Body of pancreas (tissue), 4 donors: ENCODE results near the gene ACTN2. TPM values are rescaled to one million over a fixed set of nuclear protein-coding genes. Genes with fewer than 3 reads are reported as not detected.

Source experiments
- ATAC-seq: fragments of 150-250 bp; one replicate; pipeline ENCODE4 v1.9.1; 2016
- DNase-seq, 4 donors: peaks; one replicate each; pipeline ENCODE4 v3.0.0-alpha.2; 2019
- H3K27ac ChIP-seq, 4 donors: fragments of 200-600 bp; sonication (generic); 1 replicate in 3 of 4; 2 replicates in 1 of 4; pipeline versions ENCODE4 v1.5.1 to v1.6.1; 2016 to 2019; ENCODE audit warnings: mild to moderate bottlenecking in 1 of 4, mixed read lengths in 1 of 4, moderate library complexity in 1 of 4
- H3K27me3 ChIP-seq, 2 donors: fragments of 200-600 bp; sonication (generic); one replicate each; pipeline ENCODE4 v1.6.0; 2016; ENCODE audit warnings: mild to moderate bottlenecking in 1 of 2
- H3K36me3 ChIP-seq, 2 donors: fragments of 200-600 bp; sonication (generic); replicated peaks in 1 of 2; 2 replicates each; pipeline ENCODE4 v1.5.1; 2016; ENCODE audit warnings: low read depth in 2 of 2; ENCODE audit not compliant: insufficient read depth in 1 of 2
- H3K4me1 ChIP-seq: fragments of 200-600 bp; sonication (generic); one replicate; pipeline ENCODE4 v1.6.0; 2016
- H3K4me3 ChIP-seq, 2 donors: fragments of 200-600 bp; sonication (generic); 1 replicate in 1 of 2; 2 replicates in 1 of 2; pipeline ENCODE4 v1.5.1; 2016 to 2019
- H3K9me3 ChIP-seq, 3 donors: fragments of 200-600 bp; sonication (generic); 1 replicate in 2 of 3; 2 replicates in 1 of 3; pipeline ENCODE4 v1.5.1; 2016
- POLR2A ChIP-seq, 3 donors: fragments of 450-650 bp; IDR thresholded peaks; one replicate each; pipeline ENCODE4 v1.6.1; 2016; ENCODE audit warnings: antibody characterized with exemption in 3 of 3, mild to moderate bottlenecking in 2 of 3
- WGBS, 2 donors: methylation state at CpG; one replicate each; pipeline ENCODE4 v1.1.5; 2017; 5-methylcytosine and 5-hydroxymethylcytosine counted together
- intact Hi-C: fragments of 100-400 bp; cut with DNase I; formaldehyde crosslinking; loops from one replicate; pipeline ENCODE4 v1.15.1; 2023
- total RNA-seq, 2 donors: library from RNA; depleted of rRNA; stranded (reverse); fragments of >200 nt; gene quantifications; one replicate each; pipeline ENCODE4 v1.1.0, GENCODE V29; 2016
- TF ChIP-seq, protein P1 (sequence below), 7 experiments: fragments of 450-650 bp in 4 of 7; fragments of 200-600 bp in 3 of 7; sonication (generic) in 3 of 7; IDR thresholded peaks; one replicate each; pipeline ENCODE4 v1.5.1; 2016 to 2019; ENCODE audit warnings: antibody characterized with exemption in 7 of 7

The ACTN2 gene
- total RNA-seq, 2 donors from 2014 or later: 3.0 to 3.1 TPM

DNA sequence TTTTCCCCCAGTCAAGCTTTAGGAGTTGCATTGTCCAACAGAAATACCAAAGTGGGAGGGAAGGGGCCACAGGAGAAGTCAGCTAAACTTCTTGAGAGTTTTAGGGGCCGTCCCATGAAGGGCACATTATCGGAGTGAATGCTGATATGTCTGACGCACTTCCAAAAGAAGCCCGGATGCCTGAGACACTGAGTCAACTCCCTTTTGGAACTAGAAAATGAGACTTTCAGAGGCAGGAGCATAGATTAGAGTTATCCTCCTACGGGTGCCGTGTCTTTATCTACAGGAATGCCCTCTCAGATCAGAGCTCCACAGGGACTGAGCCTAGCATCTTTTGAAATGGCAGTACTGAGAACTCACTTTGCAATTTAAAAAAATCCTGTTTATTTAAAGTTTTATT is 13.1 kb downstream of the ACTN2 start:
- intact Hi-C loops: no loop called here
- no peaks in the 10 kb centered on the region for H3K36me3 ChIP-seq
- no peak overlapping the region for H3K4me3 ChIP-seq
- ATAC-seq (no peak), DNase-seq (no peak)
- 83 to 94% methylated on average over 6 of the region's 6 CpGs for WGBS, 2 donors
- no peaks in the 10 kb centered on the region for H3K9me3 ChIP-seq
- H3K4me1 ChIP-seq: no peaks in the 10 kb centered on the region
- no peaks in the 10 kb centered on the region for H3K27me3 ChIP-seq
- H3K27ac ChIP-seq: no peak overlapping the region
- TF ChIP-seq POLR2A (IDR thresholded peaks at IDR 0.05): no peak
- TF ChIP-seq, protein P1, sequence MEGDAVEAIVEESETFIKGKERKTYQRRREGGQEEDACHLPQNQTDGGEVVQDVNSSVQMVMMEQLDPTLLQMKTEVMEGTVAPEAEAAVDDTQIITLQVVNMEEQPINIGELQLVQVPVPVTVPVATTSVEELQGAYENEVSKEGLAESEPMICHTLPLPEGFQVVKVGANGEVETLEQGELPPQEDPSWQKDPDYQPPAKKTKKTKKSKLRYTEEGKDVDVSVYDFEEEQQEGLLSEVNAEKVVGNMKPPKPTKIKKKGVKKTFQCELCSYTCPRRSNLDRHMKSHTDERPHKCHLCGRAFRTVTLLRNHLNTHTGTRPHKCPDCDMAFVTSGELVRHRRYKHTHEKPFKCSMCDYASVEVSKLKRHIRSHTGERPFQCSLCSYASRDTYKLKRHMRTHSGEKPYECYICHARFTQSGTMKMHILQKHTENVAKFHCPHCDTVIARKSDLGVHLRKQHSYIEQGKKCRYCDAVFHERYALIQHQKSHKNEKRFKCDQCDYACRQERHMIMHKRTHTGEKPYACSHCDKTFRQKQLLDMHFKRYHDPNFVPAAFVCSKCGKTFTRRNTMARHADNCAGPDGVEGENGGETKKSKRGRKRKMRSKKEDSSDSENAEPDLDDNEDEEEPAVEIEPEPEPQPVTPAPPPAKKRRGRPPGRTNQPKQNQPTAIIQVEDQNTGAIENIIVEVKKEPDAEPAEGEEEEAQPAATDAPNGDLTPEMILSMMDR (IDR thresholded peaks at IDR 0.05): no peak

DNA sequence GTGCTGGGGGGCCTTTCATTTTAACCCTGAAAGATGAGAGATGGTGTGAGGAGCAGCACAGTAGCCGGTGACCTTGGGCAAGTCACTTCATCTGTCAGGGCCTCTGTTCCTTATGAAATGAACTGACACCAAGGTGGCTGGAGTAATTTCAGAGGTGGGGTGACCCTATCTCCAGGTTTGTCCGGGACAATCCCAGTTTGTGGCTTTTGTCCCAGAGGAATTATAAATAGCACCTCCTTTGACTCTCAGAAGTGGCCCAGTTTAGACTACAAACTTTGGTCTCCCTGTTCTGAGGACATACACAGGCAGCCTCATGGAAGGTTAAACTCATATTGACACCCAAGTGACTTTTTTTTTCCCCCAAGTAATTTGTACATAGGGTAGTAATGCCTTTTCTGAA is 14.6 kb downstream of the ACTN2 start:
- DNase-seq: no peak
- H3K4me3 ChIP-seq: no peak overlapping the region
- 56 to 61% methylated on average over 2 of the region's 2 CpGs for WGBS, 2 donors
- intact Hi-C loops: no loop called here
- no peaks in the 10 kb centered on the region for H3K4me1 ChIP-seq
- H3K27me3 ChIP-seq: no peaks in the 10 kb centered on the region
- no peaks in the 10 kb centered on the region for H3K9me3 ChIP-seq
- TF ChIP-seq, protein P1 (IDR thresholded peaks at IDR 0.05): no peak
- no peak for TF ChIP-seq POLR2A (IDR thresholded peaks at IDR 0.05)
- no peaks in the 10 kb centered on the region for H3K36me3 ChIP-seq
- no peak overlapping the region for H3K27ac ChIP-seq
- ATAC-seq: no peak

DNA sequence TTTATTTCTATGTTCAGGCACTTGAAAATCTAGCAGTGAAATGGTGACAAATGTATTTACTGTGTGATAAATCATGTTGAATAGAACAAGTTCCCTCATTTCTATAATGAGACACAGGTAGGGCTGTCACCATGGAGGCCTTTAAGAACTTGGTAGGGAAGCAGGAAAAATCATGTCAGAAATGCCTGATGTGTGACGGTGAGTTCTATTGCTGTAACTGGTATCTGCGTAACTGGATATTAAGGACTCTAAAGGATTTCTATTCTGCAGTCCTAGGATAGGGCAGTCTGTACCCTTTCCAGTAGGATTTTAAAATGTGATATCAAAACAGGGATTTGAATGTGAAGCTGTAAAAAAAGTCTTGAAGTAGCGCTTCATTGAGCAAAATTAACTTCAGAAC is 15.5 kb downstream of the ACTN2 start:
- no peak overlapping the region for H3K27ac ChIP-seq
- no peaks in the 10 kb centered on the region for H3K4me1 ChIP-seq
- TF ChIP-seq, protein P1 (IDR thresholded peaks at IDR 0.05): no peak
- TF ChIP-seq POLR2A (IDR thresholded peaks at IDR 0.05): no peak
- intact Hi-C loops: no loop called here
- H3K27me3 ChIP-seq: no peaks in the 10 kb centered on the region
- ATAC-seq: no peak
- H3K9me3 ChIP-seq: no peaks in the 10 kb centered on the region
- H3K36me3 ChIP-seq: no peaks in the 10 kb centered on the region
- 83 to 89% methylated on average over 3 of the region's 3 CpGs for WGBS, 2 donors
- no peak overlapping the region for H3K4me3 ChIP-seq
- DNase-seq: no peak

DNA sequence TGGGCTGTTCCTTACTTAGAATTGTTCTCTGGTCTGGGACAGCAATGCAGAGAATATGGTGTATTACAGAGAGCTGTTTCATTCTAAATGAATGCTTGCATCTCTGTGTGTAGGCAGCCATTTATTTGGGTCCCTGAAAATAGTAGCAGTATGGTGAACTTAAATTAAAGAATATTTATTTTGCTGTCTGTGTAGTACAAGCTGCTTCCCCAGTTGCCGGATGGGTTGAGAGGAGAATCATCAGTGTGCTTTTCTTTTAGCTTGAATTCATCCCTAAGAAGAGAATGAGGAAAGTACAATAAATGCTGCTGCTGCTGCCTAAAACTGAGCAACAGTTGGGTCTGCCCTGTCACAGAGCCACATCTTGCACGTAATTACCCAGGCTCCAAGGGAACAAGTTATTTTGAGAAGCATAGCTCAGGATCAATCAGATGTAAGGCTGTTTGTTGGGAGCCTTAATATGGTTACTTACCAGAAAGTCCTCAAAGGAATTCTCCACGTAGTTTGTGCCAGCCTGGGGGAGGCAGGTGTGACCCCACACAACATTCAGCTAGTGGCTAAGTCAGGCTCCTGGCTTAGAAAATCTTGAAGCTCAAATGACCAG is 16.6 kb downstream of the ACTN2 start:
- H3K27ac ChIP-seq: no peak overlapping the region
- no peaks in the 10 kb centered on the region for H3K36me3 ChIP-seq
- 89 to 98% methylated on average over 3 of the region's 3 CpGs for whole genome bisulfite sequencing, 2 donors
- no peaks in the 10 kb centered on the region for H3K9me3 ChIP-seq
- ATAC-seq: no peak
- intact Hi-C loops: no loop called here
- no peak for DNase-seq
- no peaks in the 10 kb centered on the region for H3K27me3 ChIP-seq
- H3K4me3 ChIP-seq: no peak overlapping the region
- H3K4me1 ChIP-seq: no peaks in the 10 kb centered on the region
- TF ChIP-seq, protein P1 (IDR thresholded peaks at IDR 0.05): no peak
- no peak for TF ChIP-seq POLR2A (IDR thresholded peaks at IDR 0.05)

DNA sequence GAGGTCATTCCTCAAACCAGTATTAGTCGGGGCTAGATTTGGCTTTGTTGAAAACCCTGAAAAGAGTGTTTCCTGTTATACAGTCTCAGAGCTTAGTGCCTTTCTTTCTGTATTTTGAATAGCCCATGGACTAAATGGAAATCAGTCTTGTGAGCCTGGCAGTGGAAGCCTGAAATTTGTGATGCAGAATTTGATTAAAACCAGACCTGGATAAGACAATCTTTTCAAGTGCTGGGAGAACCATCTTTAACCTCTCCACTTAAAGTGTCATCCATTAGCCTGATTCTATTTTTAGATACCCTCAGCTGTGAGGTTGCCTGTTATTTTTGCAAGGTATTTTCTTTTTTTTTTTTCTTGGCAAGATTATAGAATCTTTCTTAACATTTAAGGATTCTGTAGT is 19.5 kb downstream of the ACTN2 start:
- Histone ChIP-seq H3K9me3 (no peaks in the 10 kb centered on the region), H3K27me3 (no peaks in the 10 kb centered on the region), H3K36me3 (no peaks in the 10 kb centered on the region), H3K4me3 (no peak overlapping the region), H3K4me1 (no peaks in the 10 kb centered on the region), H3K27ac (no peak overlapping the region)
- intact Hi-C loops: no loop called here
- no peak for DNase-seq
- no peak for ATAC-seq
- WGBS, 2 donors: 80 to 89% methylated on average over 1 of the region's 1 CpG
- TF ChIP-seq POLR2A (IDR thresholded peaks at IDR 0.05): no peak
- TF ChIP-seq, protein P1 (IDR thresholded peaks at IDR 0.05): no peak
